SH-SY5Y (cell line): Measurements from ENCODE around the gene YRDC.

Experiments
- GATA2 ChIP-seq: IDR thresholded peaks from 2 replicates; pipeline ENCODE4 v1.6.1; 2011; ENCODE audit warnings: mild to moderate bottlenecking, low read depth, low read length
- GATA3 ChIP-seq: IDR thresholded peaks from 2 replicates; pipeline ENCODE4 v1.6.1; 2011; ENCODE audit warnings: low read depth, mild to moderate bottlenecking, low read length, moderate library complexity

- TF ChIP-seq GATA3 (no peak), GATA2 (no peak)
These were observed 23.8 kb upstream of the YRDC start for GRCh38 chr1:37831809-37832208.
